Breast epithelium (tissue), 4 donors: ENCODE results near the gene MDN1. TPM values are rescaled to one million over a fixed set of nuclear protein-coding genes. Genes with fewer than 3 reads are reported as not detected.

Experiments used
- DNase-seq, 2 donors: peaks; one replicate each; pipeline ENCODE4 v3.0.0-alpha.2; 2019; ENCODE audit warnings: low spot score in 2 of 2
- H3K27ac ChIP-seq, 2 donors: fragments of 200-600 bp; sonication (generic) in 1 of 2; one replicate each; pipeline ENCODE4 v1.5.1; 2016 to 2019; ENCODE audit warnings: mild to moderate bottlenecking in 1 of 2
- H3K27me3 ChIP-seq, 2 donors: fragments of 200-600 bp; sonication (generic) in 1 of 2; one replicate each; pipeline versions ENCODE4 v1.5.1 to v1.6.0; 2017 to 2019; ENCODE audit warnings: control low read depth in 1 of 2, mild to moderate bottlenecking in 1 of 2
- H3K36me3 ChIP-seq: fragments of 200-600 bp; one replicate; pipeline ENCODE4 v1.5.1; 2019
- H3K4me1 ChIP-seq, 2 donors: fragments of 200-600 bp; sonication (generic); one replicate each; pipeline ENCODE4 v1.5.1; 2016 to 2019; ENCODE audit warnings: control low read depth in 1 of 2
- H3K4me3 ChIP-seq, 3 donors: fragments of 200-600 bp; sonication (generic); 1 replicate in 2 of 3; 2 replicates in 1 of 3; pipeline ENCODE4 v1.5.1; 2016 to 2019; ENCODE audit warnings: mild to moderate bottlenecking in 3 of 3, moderate library complexity in 2 of 3
- H3K9me3 ChIP-seq, 2 donors: fragments of 200-600 bp; sonication (generic) in 1 of 2; one replicate each; pipeline ENCODE4 v1.5.1; 2016 to 2019; ENCODE audit warnings: control low read depth in 1 of 2
- POLR2A ChIP-seq: fragments of 450-650 bp; IDR thresholded peaks from one replicate; pipeline ENCODE4 v1.6.1; 2016; ENCODE audit warnings: antibody characterized with exemption, mild to moderate bottlenecking, moderate library complexity
- POLR2AphosphoS5 ChIP-seq, 3 donors: sonication (generic); formaldehyde crosslinking; IDR thresholded peaks; one replicate each; pipeline ENCODE4 v1.6.1; 2017; ENCODE audit warnings: antibody characterized with exemption in 3 of 3
- intact Hi-C: fragments of 100-400 bp; cut with DNase I; formaldehyde crosslinking; loops from one replicate; pipeline ENCODE4 v1.15.1; 2023; ENCODE audit warnings: low total_unique reads
- total RNA-seq, 3 donors: library from RNA; depleted of rRNA; stranded (reverse); fragments of >200 nt; gene quantifications; one replicate each; pipeline ENCODE4 v1.1.0, GENCODE V29; 2016
- TF ChIP-seq, protein P1 (sequence below), 3 donors: fragments of 450-650 bp; IDR thresholded peaks; one replicate each; pipeline ENCODE4 v1.5.1; 2016 to 2017; ENCODE audit warnings: antibody characterized with exemption in 3 of 3, mild to moderate bottlenecking in 3 of 3, moderate library complexity in 3 of 3

MDN1 gene
- total RNA-seq, 3 donors from 2014 or later = 24.6 to 38.8 (median 38.0) TPM

DNA sequence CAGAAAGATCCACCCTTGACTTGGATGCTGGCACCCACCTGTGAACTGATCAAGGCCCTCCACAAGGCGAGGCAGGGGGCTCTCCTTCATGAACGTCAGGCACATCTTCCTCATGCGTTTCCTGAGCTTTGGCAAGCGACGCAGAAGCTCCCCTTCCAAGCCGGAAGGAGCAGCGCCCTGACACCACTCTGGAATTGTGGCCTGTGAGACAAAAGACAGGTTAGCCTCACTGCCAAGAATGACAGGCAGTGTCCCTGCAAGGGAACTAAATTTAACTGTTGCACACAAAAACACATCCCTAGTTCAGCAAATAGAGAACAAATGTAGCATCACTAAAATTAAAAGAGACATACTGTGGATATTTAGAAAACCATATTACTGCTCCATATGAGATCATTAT is 139.0 kb downstream of the MDN1 start:
- intact Hi-C loops = loop anchor here (5.0 kb wide), 1 partner anchor 703 kb away; no protein-coding TSS in a partner anchor
- H3K27me3 ChIP-seq = no peaks in the 10 kb centered on the region
- H3K4me1 ChIP-seq = no peaks in the 10 kb centered on the region
- H3K4me3 ChIP-seq = no peak overlapping the region
- DNase-seq = no peak
- no peak overlapping the region for H3K27ac ChIP-seq
- peaks cover 8% of the 10 kb centered on the region for H3K36me3 ChIP-seq
- no peaks in the 10 kb centered on the region for H3K9me3 ChIP-seq
- TF ChIP-seq POLR2AphosphoS5 (IDR thresholded peaks at IDR 0.05) (no peak), POLR2A (no peak)
- TF ChIP-seq, protein P1, sequence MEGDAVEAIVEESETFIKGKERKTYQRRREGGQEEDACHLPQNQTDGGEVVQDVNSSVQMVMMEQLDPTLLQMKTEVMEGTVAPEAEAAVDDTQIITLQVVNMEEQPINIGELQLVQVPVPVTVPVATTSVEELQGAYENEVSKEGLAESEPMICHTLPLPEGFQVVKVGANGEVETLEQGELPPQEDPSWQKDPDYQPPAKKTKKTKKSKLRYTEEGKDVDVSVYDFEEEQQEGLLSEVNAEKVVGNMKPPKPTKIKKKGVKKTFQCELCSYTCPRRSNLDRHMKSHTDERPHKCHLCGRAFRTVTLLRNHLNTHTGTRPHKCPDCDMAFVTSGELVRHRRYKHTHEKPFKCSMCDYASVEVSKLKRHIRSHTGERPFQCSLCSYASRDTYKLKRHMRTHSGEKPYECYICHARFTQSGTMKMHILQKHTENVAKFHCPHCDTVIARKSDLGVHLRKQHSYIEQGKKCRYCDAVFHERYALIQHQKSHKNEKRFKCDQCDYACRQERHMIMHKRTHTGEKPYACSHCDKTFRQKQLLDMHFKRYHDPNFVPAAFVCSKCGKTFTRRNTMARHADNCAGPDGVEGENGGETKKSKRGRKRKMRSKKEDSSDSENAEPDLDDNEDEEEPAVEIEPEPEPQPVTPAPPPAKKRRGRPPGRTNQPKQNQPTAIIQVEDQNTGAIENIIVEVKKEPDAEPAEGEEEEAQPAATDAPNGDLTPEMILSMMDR (IDR thresholded peaks at IDR 0.05) = no peak

DNA sequence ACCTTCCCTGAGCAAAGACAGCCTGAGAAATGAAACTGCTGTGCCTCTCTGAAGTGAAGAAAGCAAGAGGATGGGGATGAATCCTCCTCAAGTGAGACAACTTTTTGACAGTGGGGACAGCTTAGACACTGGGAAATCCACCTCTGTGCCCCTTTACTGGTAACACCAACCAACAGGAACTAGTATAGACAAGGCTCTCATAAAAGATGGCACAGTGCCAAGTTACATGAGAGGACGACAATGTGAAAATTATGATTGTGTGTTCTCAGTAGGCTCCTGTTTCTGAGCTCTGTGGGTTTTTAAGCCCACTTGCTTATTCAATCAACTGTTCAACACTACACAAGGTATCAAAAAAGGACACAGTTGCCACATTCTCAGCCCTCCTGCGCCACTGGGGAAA is 139.4 kb downstream of the MDN1 start:
- H3K27me3 ChIP-seq = no peaks in the 10 kb centered on the region
- DNase-seq = no peak
- H3K4me1 ChIP-seq = no peaks in the 10 kb centered on the region
- H3K9me3 ChIP-seq = no peaks in the 10 kb centered on the region
- no peak overlapping the region for H3K4me3 ChIP-seq
- intact Hi-C loops = loop anchor here (5.0 kb wide), 1 partner anchor 703 kb away; no protein-coding TSS in a partner anchor
- no peak overlapping the region for H3K27ac ChIP-seq
- no peak for TF ChIP-seq POLR2AphosphoS5 (IDR thresholded peaks at IDR 0.05)
- TF ChIP-seq, protein P1 (IDR thresholded peaks at IDR 0.05) = no peak
- no peak for TF ChIP-seq POLR2A
- peaks cover 8% of the 10 kb centered on the region for H3K36me3 ChIP-seq

DNA sequence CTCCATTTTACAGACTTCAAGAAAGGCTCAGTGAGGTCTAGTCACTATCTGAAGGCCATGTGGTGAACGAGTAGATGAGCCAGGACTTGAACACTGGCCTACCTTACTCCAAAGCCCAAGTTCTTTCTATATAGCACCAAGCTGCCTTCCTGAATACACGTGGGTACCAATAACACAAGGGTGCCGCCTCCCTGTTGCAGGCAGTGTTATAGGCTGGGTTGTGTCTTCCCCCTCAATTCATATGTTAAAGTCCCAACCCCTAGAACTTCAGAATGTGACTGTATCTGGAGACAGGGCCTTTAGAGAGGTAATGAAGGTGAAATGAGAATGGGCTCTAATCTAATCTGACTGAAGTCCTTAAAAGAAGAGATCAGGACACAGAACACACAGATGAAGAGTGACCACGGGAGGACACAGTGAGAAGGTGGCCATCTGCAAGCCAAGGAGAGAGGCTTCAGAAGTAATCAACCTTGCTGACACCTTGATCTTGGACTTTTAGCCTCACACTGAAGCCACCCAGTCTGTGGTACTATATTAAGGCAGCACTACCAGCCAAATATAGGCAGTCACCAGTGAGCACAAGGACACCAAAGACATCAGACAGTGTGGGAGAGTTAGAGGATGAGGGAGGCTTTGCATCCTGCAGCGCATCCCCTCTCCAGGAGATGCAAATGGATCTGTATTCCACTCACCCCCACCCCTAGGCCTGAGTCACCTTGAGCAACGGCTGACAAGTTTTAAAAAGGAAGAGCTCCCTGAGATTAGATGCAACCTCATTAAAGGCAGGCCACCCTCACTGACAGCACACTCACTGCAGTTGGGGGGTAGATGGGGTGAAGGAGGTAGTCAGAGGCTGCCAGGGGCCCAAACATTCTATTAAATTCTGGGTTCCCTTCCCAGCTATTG is 140.1 kb downstream of the MDN1 start:
- TF ChIP-seq POLR2A = no peak
- TF ChIP-seq POLR2AphosphoS5 (IDR thresholded peaks at IDR 0.05) = no peak
- TF ChIP-seq, protein P1 (IDR thresholded peaks at IDR 0.05) = no peak
- Histone ChIP-seq H3K27me3 (no peaks in the 10 kb centered on the region), H3K36me3 (peaks cover 1% of the 10 kb centered on the region), H3K27ac (no peak overlapping the region), H3K9me3 (no peaks in the 10 kb centered on the region), H3K4me3 (no peak overlapping the region), H3K4me1 (no peaks in the 10 kb centered on the region)
- no peak for DNase-seq
- intact Hi-C loops = loop anchor here (5.0 kb wide), 1 partner anchor 702 kb away; no protein-coding TSS in a partner anchor

DNA sequence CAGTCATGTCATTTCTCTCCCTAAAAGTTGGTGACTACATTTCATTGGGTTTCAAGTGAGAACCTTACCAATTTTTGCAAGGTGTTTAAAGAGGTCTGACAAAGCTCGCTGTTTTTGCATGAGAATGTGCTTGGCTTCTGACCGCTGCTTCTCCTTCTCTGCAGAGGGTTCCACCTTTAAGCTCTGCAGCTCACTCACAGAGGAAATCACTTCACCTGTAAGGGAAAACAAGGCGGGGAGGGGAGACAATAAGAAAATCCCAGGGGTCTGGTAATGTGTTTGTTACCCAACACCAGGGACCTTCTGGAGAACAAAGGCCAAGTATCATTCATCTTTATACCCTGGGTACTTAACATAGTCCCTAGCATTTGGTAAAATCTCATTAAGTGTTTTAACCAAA is 141.1 kb downstream of the MDN1 start:
- Histone ChIP-seq H3K9me3 (no peaks in the 10 kb centered on the region), H3K27me3 (no peaks in the 10 kb centered on the region), H3K4me3 (no peak overlapping the region), H3K36me3 (no peaks in the 10 kb centered on the region), H3K27ac (no peak overlapping the region), H3K4me1 (no peaks in the 10 kb centered on the region)
- intact Hi-C loops = no loop called here
- DNase-seq = no peak
- TF ChIP-seq POLR2AphosphoS5 (IDR thresholded peaks at IDR 0.05) (no peak), POLR2A (no peak)
- TF ChIP-seq, protein P1 (IDR thresholded peaks at IDR 0.05) = no peak
